Activated B cell treated with CpG ODN at 0.5 μM for 24 hours (primary cell): ENCODE results near the gene GDI1. TPM values are rescaled to one million over a fixed set of nuclear protein-coding genes. Genes with fewer than 3 reads are reported as not detected.

ENCODE experiments used
- ATAC-seq: fragments of 200-7000 bp; cut with Tn5 transposase; one replicate; pipeline ENCODE4 v1.10.0; 2021; ENCODE audit warnings: low read depth, mild to moderate bottlenecking, moderate library complexity
- CTCF ChIA-PET: fragments of 350-600 bp; sonication (Branson Sonifier 250); formaldehyde crosslinking; loops from one replicate; lab custom pipeline; 2021; ENCODE audit warnings: antibody characterized with exemption; lab: Charles Lee
- POLR2A ChIA-PET: fragments of 350-600 bp; sonication (Branson Sonifier 250); formaldehyde crosslinking; loops from one replicate; lab custom pipeline; 2021; ENCODE audit warnings: antibody characterized with exemption; lab: Charles Lee
- DNase-seq: peaks from one replicate; pipeline ENCODE4 v3.0.0; 2022
- H3K27ac Mint-ChIP-seq: one replicate; pipeline ENCODE4 v1.8.0; 2020; ENCODE audit warnings: mixed read lengths
- H3K27me3 Mint-ChIP-seq: one replicate; pipeline ENCODE4 v1.8.0; 2021; ENCODE audit warnings: mixed read lengths
- H3K36me3 Mint-ChIP-seq: one replicate; pipeline ENCODE4 v1.8.0; 2021; ENCODE audit warnings: low read depth, mixed read lengths
- H3K4me1 Mint-ChIP-seq: one replicate; pipeline ENCODE4 v1.8.0; 2021; ENCODE audit warnings: mixed read lengths
- H3K4me3 Mint-ChIP-seq: one replicate; pipeline ENCODE4 v1.8.0; 2020; ENCODE audit warnings: mild to moderate bottlenecking, mixed read lengths
- H3K9me3 Mint-ChIP-seq: one replicate; pipeline ENCODE4 v1.8.0; 2020; ENCODE audit warnings: mixed read lengths
- intact Hi-C: fragments of 100-400 bp; cut with micrococcal nuclease; formaldehyde crosslinking; loops from one replicate; pipeline ENCODE4 v1.15.1; 2024
- total RNA-seq: library from RNA; stranded (reverse); gene quantifications from 2 replicates; pipeline ENCODE4 v1.2.3, GENCODE V29; 2022
- TF ChIP-seq, protein P1 (sequence below): fragments of 200-600 bp; IDR thresholded peaks from one replicate; pipeline ENCODE4 v1.8.0; 2022; ENCODE audit warnings: antibody characterized with exemption, mild to moderate bottlenecking

Gene GDI1
- total RNA-seq, 1 donor from 2014 or later = 127 TPM

DNA sequence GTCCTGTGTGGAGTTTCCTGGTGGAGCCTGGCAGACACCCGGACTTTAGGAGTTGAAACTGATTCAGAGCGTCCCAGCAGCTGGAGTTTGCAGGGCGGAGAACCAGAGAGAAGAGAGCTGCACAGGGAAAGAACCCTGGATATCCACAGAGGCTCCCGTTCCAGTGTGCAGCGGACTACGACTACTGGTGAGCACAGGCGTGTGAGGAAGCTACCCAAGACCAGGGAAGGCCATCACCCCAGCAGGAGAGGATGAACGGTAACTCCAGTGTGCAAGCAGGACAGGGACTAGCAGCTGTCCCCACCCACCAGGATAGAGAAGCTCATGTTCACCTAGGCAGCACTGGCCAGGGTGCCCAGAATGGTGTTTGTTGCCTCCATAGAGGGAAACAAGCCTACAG, 39.9 kb downstream of the GDI1 start:
- TF ChIP-seq, protein P1, sequence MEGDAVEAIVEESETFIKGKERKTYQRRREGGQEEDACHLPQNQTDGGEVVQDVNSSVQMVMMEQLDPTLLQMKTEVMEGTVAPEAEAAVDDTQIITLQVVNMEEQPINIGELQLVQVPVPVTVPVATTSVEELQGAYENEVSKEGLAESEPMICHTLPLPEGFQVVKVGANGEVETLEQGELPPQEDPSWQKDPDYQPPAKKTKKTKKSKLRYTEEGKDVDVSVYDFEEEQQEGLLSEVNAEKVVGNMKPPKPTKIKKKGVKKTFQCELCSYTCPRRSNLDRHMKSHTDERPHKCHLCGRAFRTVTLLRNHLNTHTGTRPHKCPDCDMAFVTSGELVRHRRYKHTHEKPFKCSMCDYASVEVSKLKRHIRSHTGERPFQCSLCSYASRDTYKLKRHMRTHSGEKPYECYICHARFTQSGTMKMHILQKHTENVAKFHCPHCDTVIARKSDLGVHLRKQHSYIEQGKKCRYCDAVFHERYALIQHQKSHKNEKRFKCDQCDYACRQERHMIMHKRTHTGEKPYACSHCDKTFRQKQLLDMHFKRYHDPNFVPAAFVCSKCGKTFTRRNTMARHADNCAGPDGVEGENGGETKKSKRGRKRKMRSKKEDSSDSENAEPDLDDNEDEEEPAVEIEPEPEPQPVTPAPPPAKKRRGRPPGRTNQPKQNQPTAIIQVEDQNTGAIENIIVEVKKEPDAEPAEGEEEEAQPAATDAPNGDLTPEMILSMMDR = no peak
- H3K27ac Mint-ChIP-seq = no peak overlapping the region
- peaks cover 16% of the 10 kb centered on the region for H3K36me3 Mint-ChIP-seq
- no peaks in the 10 kb centered on the region for H3K9me3 Mint-ChIP-seq
- intact Hi-C loops = loop anchor here (5.0 kb wide), 1 partner anchor 80 kb away; the partner anchor contains the start of gene RPL10
- H3K27me3 Mint-ChIP-seq = no peaks in the 10 kb centered on the region
- no peak overlapping the region for H3K4me3 Mint-ChIP-seq
- ATAC-seq = no peak
- ChIA-PET CTCF (interaction anchor here (0.9 kb wide), 1 partner anchor 78 kb away, joined by 3 read pairs; no protein-coding TSS in a partner anchor), POLR2A (interaction anchor here (0.7 to 0.9 kb wide), 3 partner anchors 14 to 49 kb away, joined by 3 to 4 read pairs (median 3); no protein-coding TSS in a partner anchor)
- no peak for DNase-seq
- H3K4me1 Mint-ChIP-seq = peaks cover 18% of the 10 kb centered on the region

DNA sequence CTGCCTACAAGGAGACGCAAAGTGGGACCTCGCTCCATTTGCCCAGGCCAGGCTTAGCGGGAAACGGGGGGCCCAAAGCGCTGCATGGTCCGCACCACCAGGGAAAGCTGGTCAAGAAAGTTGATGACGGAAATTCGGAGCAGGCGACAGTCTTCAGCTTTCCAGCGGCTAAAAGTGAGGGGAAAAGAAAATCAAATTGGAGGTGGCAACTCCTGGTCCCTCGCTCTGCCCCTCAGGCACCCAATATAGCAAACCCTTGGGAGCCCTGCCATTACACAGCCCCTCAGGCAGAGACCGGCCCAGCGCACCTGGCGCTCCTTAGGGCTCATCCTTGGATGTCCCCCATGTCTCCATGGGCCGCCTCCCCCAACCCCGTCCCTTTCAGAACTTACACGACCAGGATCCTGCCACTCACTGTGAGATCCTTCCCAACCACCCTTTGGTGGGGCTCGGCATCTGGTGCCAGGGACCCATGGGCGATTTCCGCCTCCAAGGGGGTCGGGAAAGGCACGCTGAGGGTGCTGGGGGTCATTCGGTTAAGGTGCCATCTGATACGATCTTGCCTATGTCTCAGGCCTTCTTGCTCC, 41.0 kb downstream of the GDI1 start:
- H3K27me3 Mint-ChIP-seq = no peaks in the 10 kb centered on the region
- TF ChIP-seq, protein P1 = no peak
- intact Hi-C loops = loop anchor here (1.0 to 5.0 kb wide), 4 partner anchors 21 to 81 kb away; partner anchors contain the start of genes FAM3A, GDI1 and RPL10
- H3K9me3 Mint-ChIP-seq = no peaks in the 10 kb centered on the region
- peaks cover 8% of the 10 kb centered on the region for H3K36me3 Mint-ChIP-seq
- ChIA-PET CTCF (interaction anchor here (0.9 kb wide), 1 partner anchor 79 kb away, joined by 3 read pairs; no protein-coding TSS in a partner anchor), POLR2A (interaction anchor here (0.8 to 1.8 kb wide), 11 partner anchors 10 to 507 kb away, joined by 3 to 12 read pairs (median 3); partner anchors contain the start of genes HCFC1, PLXNA3, RPL10 and SLC10A3)
- no peak for DNase-seq
- H3K4me3 Mint-ChIP-seq = peak overlapping the region; percentile 80
- H3K4me1 Mint-ChIP-seq = peaks cover 22% of the 10 kb centered on the region
- no peak for ATAC-seq
- H3K27ac Mint-ChIP-seq = peak overlapping the region; percentile 59

DNA sequence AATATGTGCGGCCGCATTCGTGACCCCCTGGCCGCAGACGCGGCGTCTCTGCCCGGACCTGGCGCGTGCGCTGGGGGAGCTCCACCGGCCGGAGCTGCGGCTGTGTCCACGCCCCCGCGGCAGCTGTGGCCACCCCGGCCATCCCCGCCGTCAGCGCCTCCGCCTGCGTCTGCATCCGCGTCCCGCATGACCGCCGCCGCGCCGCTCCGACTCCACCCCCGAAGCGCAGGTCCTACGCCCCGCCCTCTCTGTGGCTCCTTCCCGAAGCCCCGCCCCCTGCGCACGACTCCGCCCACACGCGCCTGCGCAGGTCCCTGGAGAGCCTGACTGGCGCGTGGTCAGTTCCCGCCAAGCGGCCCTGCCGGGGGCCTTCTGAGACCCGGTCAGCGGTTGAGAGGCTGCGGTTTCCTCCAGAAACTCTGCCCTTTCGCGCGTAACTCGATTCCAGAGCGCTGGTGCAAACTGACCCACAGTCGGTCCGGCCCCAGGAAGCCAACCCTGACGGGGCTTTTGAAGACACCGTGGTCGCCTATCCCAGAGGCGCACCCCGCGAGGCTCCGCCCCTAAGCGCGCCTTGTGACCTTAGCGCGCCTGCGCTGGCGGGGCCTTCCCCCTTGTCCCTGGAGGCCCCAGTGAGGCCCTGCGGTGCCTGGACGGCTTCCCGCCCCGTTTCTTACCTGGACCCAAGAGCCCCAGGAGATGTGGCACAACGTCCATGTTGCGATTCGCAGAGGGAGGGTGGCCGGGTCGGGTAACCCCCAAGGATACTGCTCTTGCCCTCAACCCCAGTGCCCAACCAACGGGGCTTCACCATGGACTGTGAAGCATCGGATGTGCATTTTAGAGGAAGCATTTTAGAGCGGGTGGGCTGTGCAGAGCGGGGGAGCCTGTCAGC, 42.0 kb downstream of the GDI1 start, which contains the start of gene LAGE3:
Gene LAGE3 (minus strand): TSS at position 554 of the 895 bp plus-strand sequence. CDS start 366 bp downstream, at position 188.
- intact Hi-C loops = loop anchor here (1.0 to 5.0 kb wide), 6 partner anchors 11 to 82 kb away; partner anchors contain the start of genes FAM3A, GDI1, RPL10 and SLC10A3
- peak; percentile 95 for DNase-seq

DNA sequence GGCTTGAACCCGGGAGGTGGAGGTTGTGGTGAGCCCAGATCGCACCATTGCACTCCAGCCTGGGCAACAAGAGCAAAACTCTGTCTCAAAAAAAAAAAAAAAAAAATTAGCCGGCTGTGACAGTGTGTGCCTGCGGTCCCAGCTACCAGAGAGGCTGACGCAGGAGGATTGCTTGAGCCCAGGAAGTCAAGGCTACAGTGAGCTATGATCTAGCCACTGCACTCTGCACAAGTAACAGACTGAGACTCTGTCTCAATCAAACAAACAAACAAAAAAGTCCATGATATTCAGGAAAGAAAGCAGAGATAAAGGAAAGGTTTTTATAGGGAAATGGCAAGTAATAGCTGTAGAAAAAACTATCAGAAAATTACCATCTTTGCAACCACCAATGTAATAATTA, 44.2 kb downstream of the GDI1 start:
- ATAC-seq = no peak
- H3K36me3 Mint-ChIP-seq = peaks cover 6% of the 10 kb centered on the region
- H3K27ac Mint-ChIP-seq = no peak overlapping the region
- ChIA-PET POLR2A (interaction anchor here (0.7 to 1.1 kb wide), 3 partner anchors 10 to 1555 kb away, joined by 5 read pairs; partner anchors contain the start of gene SLC10A3), CTCF (no interaction called here)
- H3K4me1 Mint-ChIP-seq = peaks cover 23% of the 10 kb centered on the region
- no peaks in the 10 kb centered on the region for H3K9me3 Mint-ChIP-seq
- DNase-seq = no peak
- no peak overlapping the region for H3K4me3 Mint-ChIP-seq
- TF ChIP-seq, protein P1 = no peak
- intact Hi-C loops = no loop called here
- no peaks in the 10 kb centered on the region for H3K27me3 Mint-ChIP-seq

More for the DNA sequence above, 42.0 kb downstream of the GDI1 start, which contains the start of gene LAGE3:
- peak; percentile 90 for ATAC-seq
- ChIA-PET CTCF (no interaction called here), POLR2A (interaction anchor here (0.6 to 1.8 kb wide), 17 partner anchors 9 to 508 kb away, joined by 3 to 12 read pairs (median 4); partner anchors contain the start of genes FAM3A, HCFC1, PLXNA3 and RPL10)
- Mint-ChIP-seq H3K36me3 (peaks cover 9% of the 10 kb centered on the region), H3K4me1 (peaks cover 23% of the 10 kb centered on the region), H3K4me3 (peak within 1 kb of the TSS; percentile 80), H3K27ac (peak within 1 kb of the TSS; percentile 88), H3K9me3 (no peaks in the 10 kb centered on the region), H3K27me3 (no peaks in the 10 kb centered on the region)
- TF ChIP-seq, protein P1 = no peak
